Hepatocyte (in vitro differentiated cells): ENCODE results near the gene HTR4. TPM values are rescaled to one million over a fixed set of nuclear protein-coding genes. Genes with fewer than 3 reads are reported as not detected.

Experiments used
- DNase-seq: peaks from one replicate; pipeline ENCODE4 v3.0.0-alpha.2; 2016; ENCODE audit warnings: low spot score
- H2AFZ ChIP-seq: fragments of 200-600 bp; sonication (generic); 2 replicates; pipeline ENCODE4 v1.6.0; 2016; ENCODE audit warnings: antibody characterized with exemption, mild to moderate bottlenecking
- H3K27ac ChIP-seq: fragments of 200-600 bp; sonication (generic); 2 replicates; pipeline ENCODE4 v1.5.1; 2016; ENCODE audit warnings: mild to moderate bottlenecking
- H3K27me3 ChIP-seq: fragments of 200-600 bp; sonication (generic); 2 replicates; pipeline ENCODE4 v1.6.1; 2016
- H3K36me3 ChIP-seq: fragments of 200-600 bp; sonication (generic); replicated peaks from 2 replicates; pipeline ENCODE4 v1.5.1; 2016; ENCODE audit warnings: low read depth; ENCODE audit not compliant: insufficient read depth
- H3K4me1 ChIP-seq: fragments of 200-600 bp; sonication (generic); 2 replicates; pipeline ENCODE4 v1.5.1; 2016; ENCODE audit warnings: mild to moderate bottlenecking, moderate library complexity; ENCODE audit not compliant: insufficient read depth
- H3K4me2 ChIP-seq: fragments of 200-600 bp; sonication (generic); 2 replicates; pipeline ENCODE4 v1.6.0; 2016
- H3K4me3 ChIP-seq: fragments of 200-600 bp; sonication (generic); 2 replicates; pipeline ENCODE4 v1.5.1; 2016; ENCODE audit warnings: mild to moderate bottlenecking
- H3K79me2 ChIP-seq: fragments of 200-600 bp; sonication (generic); 2 replicates; pipeline ENCODE4 v1.6.0; 2017; ENCODE audit warnings: mild to moderate bottlenecking
- H3K9me2 ChIP-seq: fragments of 200-600 bp; sonication (generic); replicated peaks from 2 replicates; pipeline ENCODE4 v1.6.0; 2017; ENCODE audit warnings: mild to moderate bottlenecking; ENCODE audit not compliant: insufficient read depth
- H3K9me3 ChIP-seq: fragments of 200-600 bp; sonication (generic); 2 replicates; pipeline ENCODE4 v1.5.1; 2016; ENCODE audit warnings: low read depth, mild to moderate bottlenecking
- H4K20me1 ChIP-seq: fragments of 200-600 bp; sonication (generic); 2 replicates; pipeline ENCODE4 v1.6.0; 2016; ENCODE audit warnings: mild to moderate bottlenecking; ENCODE audit not compliant: insufficient read depth, poor library complexity, severe bottlenecking
- EZH2 ChIP-seq: fragments of 200-600 bp; sonication (generic); IDR thresholded peaks from 2 replicates; pipeline ENCODE4 v1.6.1; 2016; ENCODE audit warnings: antibody characterized with exemption, mild to moderate bottlenecking, borderline replicate concordance
- EZH2phosphoT487 ChIP-seq: fragments of 200-600 bp; sonication (generic); IDR thresholded peaks from one replicate; pipeline ENCODE4 v1.6.1; 2018; ENCODE audit warnings: antibody characterized with exemption, mild to moderate bottlenecking, low read depth, moderate library complexity; ENCODE audit not compliant: unreplicated experiment, severe bottlenecking
- WGBS: methylation state at CpG from one replicate; pipeline ENCODE4 v1.1.6; 2016; ENCODE audit warnings: low lambda C conversion rate; ENCODE audit errors: missing lambda C conversion rate; 5-methylcytosine and 5-hydroxymethylcytosine counted together
- polyA plus RNA-seq: library from polyadenylated mRNA; unstranded; fragments of >200 nt; fragmentation: Nextera tagmentation; extraction: Ambion mirVana; gene quantifications from 2 replicates; pipeline ENCODE4 v1.2.1, GENCODE V29; 2016
- total RNA-seq: library from RNA; depleted of rRNA; stranded (reverse); fragments of >200 nt; gene quantifications from 2 replicates; pipeline ENCODE4 v1.2.3, GENCODE V29; 2014
- TF ChIP-seq, protein P1 (sequence below): fragments of 200-600 bp; sonication (generic); IDR thresholded peaks from 2 replicates; pipeline ENCODE4 v1.5.1; 2016; ENCODE audit warnings: antibody characterized with exemption, mild to moderate bottlenecking; ENCODE audit not compliant: poor library complexity

HTR4 gene
- total and polyA plus RNA-seq, 2 experiments from 2014 or later, result 0.29 to 2.3 TPM

DNA sequence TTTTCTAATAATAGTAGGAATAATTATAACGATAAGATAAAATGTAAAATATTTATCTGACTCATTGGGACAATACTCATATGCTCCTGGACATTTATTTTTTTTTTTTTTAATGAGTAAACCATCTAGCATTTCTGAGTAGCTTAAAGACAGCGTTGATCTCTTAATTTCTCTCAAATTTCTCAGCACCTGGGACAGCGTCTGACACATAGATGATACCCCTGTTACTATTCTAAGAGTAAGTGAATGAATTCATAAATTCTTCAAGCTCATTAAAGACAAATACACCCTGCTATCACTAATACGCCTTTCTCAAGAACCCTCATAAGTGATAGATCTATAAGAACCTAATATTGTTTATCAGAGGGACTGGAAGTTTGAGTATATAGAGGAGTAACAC, 12.0 kb upstream of the HTR4 start:
- Histone ChIP-seq H3K27me3 (no peaks in the 10 kb centered on the region), H3K4me3 (no peak overlapping the region), H3K79me2 (no peaks in the 10 kb centered on the region), H3K9me2 (no peaks in the 10 kb centered on the region), H3K9me3 (no peaks in the 10 kb centered on the region), H2AFZ (no peak overlapping the region), H3K4me1 (no peaks in the 10 kb centered on the region), H3K27ac (no peak overlapping the region), H3K36me3 (no peaks in the 10 kb centered on the region), H3K4me2 (no peak overlapping the region), H4K20me1 (no peaks in the 10 kb centered on the region)
- TF ChIP-seq EZH2, result no peak
- TF ChIP-seq, protein P1, sequence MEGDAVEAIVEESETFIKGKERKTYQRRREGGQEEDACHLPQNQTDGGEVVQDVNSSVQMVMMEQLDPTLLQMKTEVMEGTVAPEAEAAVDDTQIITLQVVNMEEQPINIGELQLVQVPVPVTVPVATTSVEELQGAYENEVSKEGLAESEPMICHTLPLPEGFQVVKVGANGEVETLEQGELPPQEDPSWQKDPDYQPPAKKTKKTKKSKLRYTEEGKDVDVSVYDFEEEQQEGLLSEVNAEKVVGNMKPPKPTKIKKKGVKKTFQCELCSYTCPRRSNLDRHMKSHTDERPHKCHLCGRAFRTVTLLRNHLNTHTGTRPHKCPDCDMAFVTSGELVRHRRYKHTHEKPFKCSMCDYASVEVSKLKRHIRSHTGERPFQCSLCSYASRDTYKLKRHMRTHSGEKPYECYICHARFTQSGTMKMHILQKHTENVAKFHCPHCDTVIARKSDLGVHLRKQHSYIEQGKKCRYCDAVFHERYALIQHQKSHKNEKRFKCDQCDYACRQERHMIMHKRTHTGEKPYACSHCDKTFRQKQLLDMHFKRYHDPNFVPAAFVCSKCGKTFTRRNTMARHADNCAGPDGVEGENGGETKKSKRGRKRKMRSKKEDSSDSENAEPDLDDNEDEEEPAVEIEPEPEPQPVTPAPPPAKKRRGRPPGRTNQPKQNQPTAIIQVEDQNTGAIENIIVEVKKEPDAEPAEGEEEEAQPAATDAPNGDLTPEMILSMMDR, result no peak
- no peak for TF ChIP-seq EZH2phosphoT487
- WGBS, result 69% methylated on average over 4 of the region's 4 CpGs
- DNase-seq, result no peak

GRCh38 chr5:148665431-148665830, 11.1 kb upstream of the HTR4 start:
- DNase-seq, result no peak
- H3K9me3 ChIP-seq, result no peaks in the 10 kb centered on the region
- 80% methylated on average over 7 of the region's 7 CpGs for WGBS

GRCh38 chr5:148663509-148663908, 9.2 kb upstream of the HTR4 start:
- Histone ChIP-seq H4K20me1 (no peaks in the 10 kb centered on the region), H3K79me2 (no peaks in the 10 kb centered on the region), H3K4me1 (peaks cover 13% of the 10 kb centered on the region), H3K36me3 (no peaks in the 10 kb centered on the region), H3K27me3 (no peaks in the 10 kb centered on the region), H2AFZ (no peak overlapping the region), H3K4me2 (no peak overlapping the region), H3K27ac (no peak overlapping the region), H3K4me3 (no peak overlapping the region), H3K9me2 (no peaks in the 10 kb centered on the region), H3K9me3 (no peaks in the 10 kb centered on the region)
- DNase-seq, result no peak
- TF ChIP-seq EZH2, result no peak
- TF ChIP-seq, protein P1, result no peak
- TF ChIP-seq EZH2phosphoT487, result no peak
- 57% methylated on average over 2 of the region's 2 CpGs for WGBS

More at GRCh38 chr5:148665431-148665830, 11.1 kb upstream of the HTR4 start:
- no peaks in the 10 kb centered on the region for H3K36me3 ChIP-seq
- H3K27ac ChIP-seq, result no peak overlapping the region
- H3K27me3 ChIP-seq, result no peaks in the 10 kb centered on the region
- H4K20me1 ChIP-seq, result no peaks in the 10 kb centered on the region
- no peaks in the 10 kb centered on the region for H3K9me2 ChIP-seq
- H3K79me2 ChIP-seq, result no peaks in the 10 kb centered on the region
- TF ChIP-seq EZH2, result no peak
- TF ChIP-seq EZH2phosphoT487, result no peak
- TF ChIP-seq, protein P1, result no peak
- no peak overlapping the region for H3K4me3 ChIP-seq
- no peaks in the 10 kb centered on the region for H3K4me1 ChIP-seq
- no peak overlapping the region for H3K4me2 ChIP-seq
- H2AFZ ChIP-seq, result no peak overlapping the region

DNA sequence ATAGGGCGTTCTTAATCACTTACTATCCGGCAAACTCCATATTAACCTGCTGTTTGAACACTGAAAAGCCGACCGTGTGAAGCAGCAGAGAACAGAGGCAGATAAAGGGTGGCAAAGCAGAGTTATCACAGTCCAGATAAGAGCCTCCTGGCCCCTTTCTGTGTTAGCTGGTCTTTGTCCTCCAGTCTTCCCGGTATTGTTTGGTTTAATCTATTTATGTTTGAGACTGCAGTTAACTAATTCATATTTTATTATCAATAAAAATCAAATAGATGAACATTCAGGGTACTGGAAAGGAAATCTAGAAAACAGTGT, 6.0 kb upstream of the HTR4 start:
- Histone ChIP-seq H3K79me2 (no peaks in the 10 kb centered on the region), H3K27ac (peak overlapping the region; percentile 64), H3K27me3 (peaks cover 16% of the 10 kb centered on the region)

More for the DNA sequence above, 6.0 kb upstream of the HTR4 start:
- TF ChIP-seq EZH2, result no peak
- peaks cover 13% of the 10 kb centered on the region for H3K4me1 ChIP-seq
- H3K4me2 ChIP-seq, result peak overlapping the region; percentile 58
- WGBS, result 20% methylated on average over 5 of the region's 5 CpGs
- no peak overlapping the region for H2AFZ ChIP-seq
- H3K4me3 ChIP-seq, result no peak overlapping the region
- peak; percentile 21 for DNase-seq
- no peaks in the 10 kb centered on the region for H3K9me3 ChIP-seq
- H3K9me2 ChIP-seq, result no peaks in the 10 kb centered on the region
- no peaks in the 10 kb centered on the region for H3K36me3 ChIP-seq
- no peaks in the 10 kb centered on the region for H4K20me1 ChIP-seq
